K562 (cell line): Measurements from ENCODE around the gene PDCD7. TPM values are rescaled to one million over a fixed set of nuclear protein-coding genes. Genes with fewer than 3 reads are reported as not detected.

Experiments used
- COPS2 ChIP-seq: fragments of 450-650 bp; conservative IDR thresholded peaks from 2 replicates; pipeline ENCODE4 v1.6.1; 2016; ENCODE audit warnings: mild to moderate bottlenecking, moderate library complexity
- CREBBP ChIP-seq: IDR thresholded peaks from one replicate; pipeline ENCODE4 v1.6.1; 2012; ENCODE audit warnings: low read depth, mild to moderate bottlenecking, control low read depth, inconsistent platforms, low read length
- E2F6 ChIP-seq, 2 experiments: IDR thresholded peaks; 2 replicates each; pipeline ENCODE4 v1.6.1; 2011; ENCODE audit warnings: borderline replicate concordance in 1 of 2, control low read depth in 1 of 2, low read depth in 1 of 2, low read length in 1 of 2, mild to moderate bottlenecking in 1 of 2, mixed read lengths in 1 of 2, moderate library complexity in 1 of 2; ENCODE audit not compliant: insufficient read depth in 1 of 2, insufficient read length in 1 of 2, poor library complexity in 1 of 2, severe bottlenecking in 1 of 2; ENCODE audit errors: extremely low read depth in 1 of 2
- EHMT2 ChIP-seq: fragments of 450-650 bp; IDR thresholded peaks from 2 replicates; pipeline ENCODE4 v1.6.1; 2018; ENCODE audit warnings: antibody characterized with exemption
- ETV5 ChIP-seq: sonication (generic); formaldehyde crosslinking; IDR thresholded peaks from 2 replicates; pipeline ENCODE4 v1.4.0; 2020; ENCODE audit warnings: low read depth, mild to moderate bottlenecking, missing genetic modification reagents
- FOSL1 ChIP-seq: fragments of 200-800 bp; sonication (Bioruptor generic); conservative IDR thresholded peaks from 2 replicates; pipeline ENCODE4 v1.6.1; 2016; ENCODE audit warnings: missing genetic modification characterization, missing compliant biosample characterization
- GMEB1 ChIP-seq: fragments of 250-450 bp; sonication (Bioruptor Pico); IDR thresholded peaks from 2 replicates; pipeline ENCODE4 v1.4.0; 2020; ENCODE audit warnings: mild to moderate bottlenecking
- HDAC3 ChIP-seq: fragments of 450-650 bp; IDR thresholded peaks from 2 replicates; pipeline ENCODE4 v1.6.1; 2018; ENCODE audit warnings: borderline replicate concordance, mild to moderate bottlenecking, moderate library complexity; ENCODE audit not compliant: partially characterized antibody
- HNRNPLL ChIP-seq: fragments of 200-400 bp; formaldehyde crosslinking; IDR thresholded peaks from 2 replicates; pipeline ENCODE4 v1.6.1; 2017; ENCODE audit warnings: low read length, low read depth, mild to moderate bottlenecking; ENCODE audit not compliant: poor library complexity, severe bottlenecking
- LCOR ChIP-seq: sonication (generic); formaldehyde crosslinking; IDR thresholded peaks from 2 replicates; pipeline ENCODE4 v1.8.0; 2022; ENCODE audit warnings: mild to moderate bottlenecking, missing genetic modification reagents
- MTF1 ChIP-seq: fragments of 250-450 bp; sonication (Bioruptor Pico); IDR thresholded peaks from 2 replicates; pipeline ENCODE4 v1.9.0; 2021; ENCODE audit warnings: moderate library complexity, mild to moderate bottlenecking, inconsistent platforms, borderline replicate concordance
- NELFE ChIP-seq: IDR thresholded peaks from 2 replicates; pipeline ENCODE4 v1.6.1; 2011; ENCODE audit warnings: mild to moderate bottlenecking; ENCODE audit not compliant: insufficient read depth, insufficient read length
- PTBP1 ChIP-seq: fragments of 200-400 bp; formaldehyde crosslinking; IDR thresholded peaks from 2 replicates; pipeline ENCODE4 v1.6.1; 2017; ENCODE audit warnings: low read depth, low read length
- RBM22 ChIP-seq: fragments of 200-400 bp; formaldehyde crosslinking; IDR thresholded peaks from 2 replicates; pipeline ENCODE4 v1.6.1; 2018; ENCODE audit warnings: low read length, low read depth; ENCODE audit not compliant: poor library complexity, severe bottlenecking
- TAL1 ChIP-seq: fragments of 450-650 bp; IDR thresholded peaks from 2 replicates; pipeline ENCODE4 v1.6.1; 2016; ENCODE audit warnings: mild to moderate bottlenecking
- ZNF57 ChIP-seq: fragments of 450-650 bp; formaldehyde crosslinking; IDR thresholded peaks from 2 replicates; pipeline ENCODE4 v1.4.0; 2020; ENCODE audit warnings: mild to moderate bottlenecking, moderate library complexity
- ZNF778 ChIP-seq: fragments of 450-650 bp; formaldehyde crosslinking; IDR thresholded peaks from 2 replicates; pipeline ENCODE4 v1.4.0; 2020; ENCODE audit warnings: mild to moderate bottlenecking, moderate library complexity
- polyA plus RNA-seq, 8 experiments: library from polyadenylated mRNA; depleted of rRNA in 4 of 8; stranded (reverse) in 5 of 8; unstranded in 3 of 8; fragments of >200 nt; fragmentation: Nextera tagmentation in 2 of 8; fragmentation: Illumina TruSeq in 1 of 8; extraction: Ambion mirVana in 2 of 8; extraction: Trizol in 1 of 8; gene quantifications; 2 replicates each; pipeline versions ENCODE4 v1.2.1 to v1.2.3, GENCODE V29; 2011 to 2014; ENCODE audit warnings: inconsistent platforms in 1 of 8, missing spikeins in 1 of 8
- total RNA-seq, 7 experiments: library from RNA; depleted of rRNA in 6 of 7; stranded (reverse); fragments of >200 nt in 6 of 7; fragmentation: Illumina TruSeq in 2 of 7; extraction: Trizol in 2 of 7; gene quantifications; 2 replicates each; pipeline versions ENCODE4 v1.2.1 to v1.2.3, GENCODE V29; 2011 to 2021; ENCODE audit warnings: low replicate concordance in 1 of 7
- TF ChIP-seq, protein P1 (sequence below): fragments of 450-650 bp; formaldehyde crosslinking; IDR thresholded peaks from 2 replicates; pipeline ENCODE4 v1.4.0; 2022; ENCODE audit warnings: mild to moderate bottlenecking, moderate library complexity
- TF ChIP-seq, protein P2 (sequence below): fragments of 450-650 bp; IDR thresholded peaks from 2 replicates; pipeline ENCODE4 v1.6.1; 2016; ENCODE audit warnings: mild to moderate bottlenecking
- TF ChIP-seq, protein P3 (sequence below): fragments of 450-650 bp; IDR thresholded peaks from 2 replicates; pipeline ENCODE4 v1.6.1; 2016; ENCODE audit warnings: borderline replicate concordance

The PDCD7 gene
- total and polyA plus RNA-seq, 9 of the 15 experiments (the other 6 are each of a cell fraction or from before 2014, with no cell fraction given), result 11.8 to 30.2 (median 18.8) TPM

DNA sequence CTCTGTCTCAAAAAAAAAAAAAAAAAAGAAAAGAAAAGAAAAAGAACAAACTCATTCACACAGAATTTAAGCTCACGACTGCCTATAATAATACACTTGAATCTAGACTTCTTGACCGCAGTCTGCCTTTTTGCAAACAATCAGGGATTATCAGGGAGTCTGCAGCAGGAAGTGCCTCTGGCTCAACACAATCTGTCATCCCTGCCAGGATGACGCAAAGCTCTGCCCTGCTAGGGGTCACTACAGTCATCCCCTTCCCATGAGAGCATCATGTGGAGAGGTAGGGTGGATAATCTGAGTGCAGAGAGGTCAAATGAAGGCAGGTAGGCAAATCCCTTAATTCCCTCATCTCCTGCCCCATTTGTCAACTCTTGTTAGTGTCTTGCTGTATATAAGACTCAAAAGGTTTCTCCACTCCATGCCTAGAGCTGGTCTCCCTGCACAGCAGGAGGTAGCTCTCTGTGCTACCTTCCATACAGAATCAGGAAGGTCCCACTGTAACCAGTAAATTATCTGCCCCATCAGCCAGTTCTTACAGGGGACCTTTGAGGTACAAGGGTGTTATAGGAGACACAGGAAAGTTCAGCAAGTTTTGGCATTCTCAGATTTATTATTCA is 22.8 kb downstream of the PDCD7 start (continued):
- TF ChIP-seq, protein P1, sequence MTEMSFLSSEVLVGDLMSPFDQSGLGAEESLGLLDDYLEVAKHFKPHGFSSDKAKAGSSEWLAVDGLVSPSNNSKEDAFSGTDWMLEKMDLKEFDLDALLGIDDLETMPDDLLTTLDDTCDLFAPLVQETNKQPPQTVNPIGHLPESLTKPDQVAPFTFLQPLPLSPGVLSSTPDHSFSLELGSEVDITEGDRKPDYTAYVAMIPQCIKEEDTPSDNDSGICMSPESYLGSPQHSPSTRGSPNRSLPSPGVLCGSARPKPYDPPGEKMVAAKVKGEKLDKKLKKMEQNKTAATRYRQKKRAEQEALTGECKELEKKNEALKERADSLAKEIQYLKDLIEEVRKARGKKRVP (CRISPR knock-in tag), result no peak
- TF ChIP-seq NELFE, result no peak
- no peak for TF ChIP-seq GMEB1 (CRISPR knock-in tag)
- TF ChIP-seq LCOR (CRISPR knock-in tag), result no peak
- TF ChIP-seq HDAC3, result no peak
- TF ChIP-seq PTBP1, result no peak
- TF ChIP-seq E2F6 (IDR thresholded peaks at IDR 0.05; ENCODE audit: borderline replicate concordance in 1 of 2, extremely low read depth in 1 of 2, insufficient read depth in 1 of 2, insufficient read length in 1 of 2, low read depth in 1 of 2, low read length in 1 of 2, poor library complexity in 1 of 2, severe bottlenecking in 1 of 2), result no peak
- no peak for TF ChIP-seq MTF1 (CRISPR knock-in tag)
- peak; percentile 33; the same call in 1 of the 2 replicates for TF ChIP-seq FOSL1 (tag)
- peak; percentile 46; the same call in 1 of the 2 replicates for TF ChIP-seq ETV5 (CRISPR knock-in tag)
- no peak for TF ChIP-seq ZNF57 (CRISPR knock-in tag)
- TF ChIP-seq TAL1, result peak; percentile 55
- TF ChIP-seq, protein P2, sequence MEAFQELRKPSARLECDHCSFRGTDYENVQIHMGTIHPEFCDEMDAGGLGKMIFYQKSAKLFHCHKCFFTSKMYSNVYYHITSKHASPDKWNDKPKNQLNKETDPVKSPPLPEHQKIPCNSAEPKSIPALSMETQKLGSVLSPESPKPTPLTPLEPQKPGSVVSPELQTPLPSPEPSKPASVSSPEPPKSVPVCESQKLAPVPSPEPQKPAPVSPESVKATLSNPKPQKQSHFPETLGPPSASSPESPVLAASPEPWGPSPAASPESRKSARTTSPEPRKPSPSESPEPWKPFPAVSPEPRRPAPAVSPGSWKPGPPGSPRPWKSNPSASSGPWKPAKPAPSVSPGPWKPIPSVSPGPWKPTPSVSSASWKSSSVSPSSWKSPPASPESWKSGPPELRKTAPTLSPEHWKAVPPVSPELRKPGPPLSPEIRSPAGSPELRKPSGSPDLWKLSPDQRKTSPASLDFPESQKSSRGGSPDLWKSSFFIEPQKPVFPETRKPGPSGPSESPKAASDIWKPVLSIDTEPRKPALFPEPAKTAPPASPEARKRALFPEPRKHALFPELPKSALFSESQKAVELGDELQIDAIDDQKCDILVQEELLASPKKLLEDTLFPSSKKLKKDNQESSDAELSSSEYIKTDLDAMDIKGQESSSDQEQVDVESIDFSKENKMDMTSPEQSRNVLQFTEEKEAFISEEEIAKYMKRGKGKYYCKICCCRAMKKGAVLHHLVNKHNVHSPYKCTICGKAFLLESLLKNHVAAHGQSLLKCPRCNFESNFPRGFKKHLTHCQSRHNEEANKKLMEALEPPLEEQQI, result no peak
- TF ChIP-seq RBM22, result no peak
- no peak for TF ChIP-seq HNRNPLL
- no peak for TF ChIP-seq COPS2
- no peak for TF ChIP-seq ZNF778 (CRISPR knock-in tag)
- TF ChIP-seq, protein P3, sequence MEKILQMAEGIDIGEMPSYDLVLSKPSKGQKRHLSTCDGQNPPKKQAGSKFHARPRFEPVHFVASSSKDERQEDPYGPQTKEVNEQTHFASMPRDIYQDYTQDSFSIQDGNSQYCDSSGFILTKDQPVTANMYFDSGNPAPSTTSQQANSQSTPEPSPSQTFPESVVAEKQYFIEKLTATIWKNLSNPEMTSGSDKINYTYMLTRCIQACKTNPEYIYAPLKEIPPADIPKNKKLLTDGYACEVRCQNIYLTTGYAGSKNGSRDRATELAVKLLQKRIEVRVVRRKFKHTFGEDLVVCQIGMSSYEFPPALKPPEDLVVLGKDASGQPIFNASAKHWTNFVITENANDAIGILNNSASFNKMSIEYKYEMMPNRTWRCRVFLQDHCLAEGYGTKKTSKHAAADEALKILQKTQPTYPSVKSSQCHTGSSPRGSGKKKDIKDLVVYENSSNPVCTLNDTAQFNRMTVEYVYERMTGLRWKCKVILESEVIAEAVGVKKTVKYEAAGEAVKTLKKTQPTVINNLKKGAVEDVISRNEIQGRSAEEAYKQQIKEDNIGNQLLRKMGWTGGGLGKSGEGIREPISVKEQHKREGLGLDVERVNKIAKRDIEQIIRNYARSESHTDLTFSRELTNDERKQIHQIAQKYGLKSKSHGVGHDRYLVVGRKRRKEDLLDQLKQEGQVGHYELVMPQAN, result no peak
- no peak for TF ChIP-seq EHMT2
- TF ChIP-seq CREBBP, result no peak
